ACC112 (cell line): ENCODE results near the gene FTCD.
A peak's percentile ranks its signal among the peaks of the same experiment; 100 is the strongest.
"Not testable (repeated sequence)": the region's sequence is repeated elsewhere in the genome, so short reads cannot be mapped to it uniquely, and the experiment has no call there.

ENCODE experiments used
- H2AFZ ChIP-seq: fragments of 200-600 bp; sonication (generic); one replicate; pipeline ENCODE4 v1.6.0; 2017; ENCODE audit warnings: antibody characterized with exemption, low read length; ENCODE audit not compliant: unreplicated experiment
- H3K27ac ChIP-seq: fragments of 200-600 bp; sonication (generic); 2 replicates; pipeline ENCODE4 v1.5.1; 2014; ENCODE audit warnings: low read depth, mild to moderate bottlenecking, antibody characterized with exemption, low read length, moderate library complexity
- H3K27me3 ChIP-seq: fragments of 200-600 bp; sonication (generic); 2 replicates; pipeline ENCODE4 v1.6.1; 2014; ENCODE audit warnings: mild to moderate bottlenecking, antibody characterized with exemption, low read length, moderate library complexity, mixed read lengths; ENCODE audit not compliant: insufficient read depth
- H3K36me3 ChIP-seq: fragments of 200-600 bp; sonication (generic); 2 replicates; pipeline ENCODE4 v1.6.1; 2016; ENCODE audit warnings: mild to moderate bottlenecking, antibody characterized with exemption, low read length, moderate library complexity, mixed read lengths; ENCODE audit not compliant: insufficient read depth
- H3K4me1 ChIP-seq: fragments of 200-600 bp; sonication (generic); one replicate; pipeline ENCODE4 v1.6.1; 2016; ENCODE audit warnings: low read length, mixed read lengths; ENCODE audit not compliant: insufficient read depth, unreplicated experiment, control insufficient read depth
- H3K4me3 ChIP-seq: fragments of 200-600 bp; sonication (generic); 2 replicates; pipeline ENCODE4 v1.5.1; 2014; ENCODE audit warnings: mild to moderate bottlenecking, low read depth, low read length
- H3K79me2 ChIP-seq: fragments of 200-600 bp; sonication (generic); one replicate; pipeline ENCODE4 v1.6.0; 2016; ENCODE audit warnings: low read length; ENCODE audit not compliant: control insufficient read depth, unreplicated experiment, insufficient read depth

Gene FTCD

GRCh38 chr21:46185716-46186115 is 30.3 kb upstream of the FTCD start:
- no peak overlapping the region for H3K27ac ChIP-seq
- H3K4me3 ChIP-seq: peak overlapping the region; percentile 100
- H3K79me2 ChIP-seq: no peaks in the 10 kb centered on the region
- H3K36me3 ChIP-seq: peaks cover 3% of the 10 kb centered on the region; the same call in 1 of the 2 replicates
- no peaks in the 10 kb centered on the region for H3K27me3 ChIP-seq
- peaks cover 31% of the 10 kb centered on the region for H3K4me1 ChIP-seq
- peak overlapping the region; percentile 47 for H2AFZ ChIP-seq

GRCh38 chr21:46184625-46185555 is 29.5 kb upstream of the FTCD start:
- Histone ChIP-seq H3K27me3 (no peaks in the 10 kb centered on the region), H3K36me3 (peaks cover 3% of the 10 kb centered on the region; the same call in 1 of the 2 replicates), H2AFZ (peak overlapping the region; percentile 47), H3K79me2 (no peaks in the 10 kb centered on the region), H3K4me1 (peaks cover 26% of the 10 kb centered on the region), H3K4me3 (peak overlapping the region; percentile 100), H3K27ac (peak overlapping the region; percentile 48; the same call in 1 of the 2 replicates)

GRCh38 chr21:46183910-46184624 is 28.7 kb upstream of the FTCD start, which contains the start of gene SPATC1L:
TSS of gene SPATC1L (minus strand) at chr21:46184459. CDS start at chr21:46182816, 1,643 bp downstream.
- Histone ChIP-seq H3K4me3 (peak within 1 kb of the TSS; percentile 100), H3K36me3 (peaks cover 3% of the 10 kb centered on the region; the same call in 1 of the 2 replicates), H3K27ac (peak within 1 kb of the TSS; percentile 48; the same call in 1 of the 2 replicates), H3K79me2 (no peaks in the 10 kb centered on the region), H3K4me1 (peaks cover 18% of the 10 kb centered on the region), H3K27me3 (no peaks in the 10 kb centered on the region), H2AFZ (peak within 1 kb of the TSS; percentile 92)

- H2AFZ ChIP-seq, H3K27me3 ChIP-seq, H3K36me3 ChIP-seq, H3K79me2 ChIP-seq, H3K27ac ChIP-seq: not testable (repeated sequence)
- H3K4me3 ChIP-seq: peak overlapping the region; percentile 100
- peaks cover 12% of the 10 kb centered on the region for H3K4me1 ChIP-seq
Observed at GRCh38 chr21:46183337-46183909, 28.0 kb upstream of the FTCD start.

GRCh38 chr21:46182548-46183336 is 27.4 kb upstream of the FTCD start:
- Histone ChIP-seq H2AFZ (no peak overlapping the region), H3K4me1 (peaks cover 5% of the 10 kb centered on the region), H3K27me3 (no peaks in the 10 kb centered on the region), H3K36me3 (peaks cover 2% of the 10 kb centered on the region; the same call in 1 of the 2 replicates), H3K79me2 (no peaks in the 10 kb centered on the region), H3K4me3 (no peak overlapping the region; the same call in 1 of the 2 replicates), H3K27ac (no peak overlapping the region)

- no peaks in the 10 kb centered on the region for H3K27me3 ChIP-seq
- H3K36me3 ChIP-seq: no peaks in the 10 kb centered on the region
- H3K4me3 ChIP-seq: no peak overlapping the region
- no peak overlapping the region for H3K27ac ChIP-seq
- H3K4me1 ChIP-seq: peaks cover 4% of the 10 kb centered on the region
- H3K79me2 ChIP-seq: no peaks in the 10 kb centered on the region
- H2AFZ ChIP-seq: no peak overlapping the region
Observed at GRCh38 chr21:46181953-46182547, 26.7 kb upstream of the FTCD start.

- no peak overlapping the region for H2AFZ ChIP-seq
- peaks cover 4% of the 10 kb centered on the region for H3K4me1 ChIP-seq
- no peak overlapping the region for H3K4me3 ChIP-seq
- no peak overlapping the region for H3K27ac ChIP-seq
- no peaks in the 10 kb centered on the region for H3K27me3 ChIP-seq
- H3K36me3 ChIP-seq: no peaks in the 10 kb centered on the region
- H3K79me2 ChIP-seq: no peaks in the 10 kb centered on the region
Observed at GRCh38 chr21:46181436-46181835, 26.1 kb upstream of the FTCD start.

GRCh38 chr21:46180778-46181391 is 25.5 kb upstream of the FTCD start:
- H3K4me3 ChIP-seq: no peak overlapping the region
- no peaks in the 10 kb centered on the region for H3K36me3 ChIP-seq
- no peaks in the 10 kb centered on the region for H3K27me3 ChIP-seq
- H3K79me2 ChIP-seq: no peaks in the 10 kb centered on the region
- H3K27ac ChIP-seq: no peak overlapping the region
- no peak overlapping the region for H2AFZ ChIP-seq
- peaks cover 4% of the 10 kb centered on the region for H3K4me1 ChIP-seq

GRCh38 chr21:46180079-46180722 is 24.8 kb upstream of the FTCD start:
- Histone ChIP-seq H3K27ac (no peak overlapping the region), H3K36me3 (no peaks in the 10 kb centered on the region), H3K27me3 (no peaks in the 10 kb centered on the region), H3K4me1 (no peaks in the 10 kb centered on the region), H3K4me3 (no peak overlapping the region), H2AFZ (no peak overlapping the region), H3K79me2 (no peaks in the 10 kb centered on the region)
